Fibroblast of the aortic adventitia (primary cell): ENCODE results near the gene SCAP. TPM values are rescaled to one million over a fixed set of nuclear protein-coding genes. Genes with fewer than 3 reads are reported as not detected.
"Not testable (repeated sequence)": the region's sequence is repeated elsewhere in the genome, so short reads cannot be mapped to it uniquely, and the experiment has no call there.

Source experiments
- DNase-seq: peaks from one replicate; pipeline ENCODE4 v3.0.0-alpha.2; 2010; ENCODE audit warnings: low read depth
- H3K4me3 ChIP-seq: 2 replicates; pipeline ENCODE4 v1.5.1; 2011; ENCODE audit warnings: low read depth, mild to moderate bottlenecking, control low read depth, low read length, moderate library complexity
- total RNA-seq: library from RNA; depleted of rRNA; stranded (reverse); fragments of >200 nt; gene quantifications from 2 replicates; pipeline ENCODE4 v1.2.3, GENCODE V29; 2012; ENCODE audit warnings: low replicate concordance
- TF ChIP-seq, protein P1 (sequence below): IDR thresholded peaks from 2 replicates; pipeline ENCODE4 v1.5.1; 2011; ENCODE audit warnings: mild to moderate bottlenecking, low read length, control low read depth, inconsistent platforms; ENCODE audit not compliant: insufficient read depth

The SCAP gene
- total RNA-seq, 1 donor: 47.7 TPM

DNA sequence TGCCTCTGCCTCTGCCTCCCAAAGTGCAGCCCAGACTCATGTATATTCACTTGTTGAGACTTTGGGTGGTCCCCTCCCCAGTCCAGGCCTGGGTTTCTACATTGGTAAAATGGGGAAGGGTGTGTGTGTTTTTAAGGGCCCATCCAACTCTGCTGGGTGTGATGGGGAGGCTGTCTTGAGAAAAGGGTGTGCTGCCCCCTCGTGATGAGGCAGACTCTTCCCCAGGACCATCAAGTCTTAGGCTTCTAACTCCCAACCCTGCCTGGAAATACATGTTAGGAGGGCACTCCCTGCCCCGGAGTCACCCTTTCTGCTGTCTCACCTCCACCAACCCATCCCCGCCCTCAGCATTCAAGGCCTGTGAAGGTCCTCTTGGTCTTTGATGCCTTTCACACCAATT, 99.3 kb downstream of the SCAP start:
- DNase-seq: no peak
- TF ChIP-seq, protein P1, sequence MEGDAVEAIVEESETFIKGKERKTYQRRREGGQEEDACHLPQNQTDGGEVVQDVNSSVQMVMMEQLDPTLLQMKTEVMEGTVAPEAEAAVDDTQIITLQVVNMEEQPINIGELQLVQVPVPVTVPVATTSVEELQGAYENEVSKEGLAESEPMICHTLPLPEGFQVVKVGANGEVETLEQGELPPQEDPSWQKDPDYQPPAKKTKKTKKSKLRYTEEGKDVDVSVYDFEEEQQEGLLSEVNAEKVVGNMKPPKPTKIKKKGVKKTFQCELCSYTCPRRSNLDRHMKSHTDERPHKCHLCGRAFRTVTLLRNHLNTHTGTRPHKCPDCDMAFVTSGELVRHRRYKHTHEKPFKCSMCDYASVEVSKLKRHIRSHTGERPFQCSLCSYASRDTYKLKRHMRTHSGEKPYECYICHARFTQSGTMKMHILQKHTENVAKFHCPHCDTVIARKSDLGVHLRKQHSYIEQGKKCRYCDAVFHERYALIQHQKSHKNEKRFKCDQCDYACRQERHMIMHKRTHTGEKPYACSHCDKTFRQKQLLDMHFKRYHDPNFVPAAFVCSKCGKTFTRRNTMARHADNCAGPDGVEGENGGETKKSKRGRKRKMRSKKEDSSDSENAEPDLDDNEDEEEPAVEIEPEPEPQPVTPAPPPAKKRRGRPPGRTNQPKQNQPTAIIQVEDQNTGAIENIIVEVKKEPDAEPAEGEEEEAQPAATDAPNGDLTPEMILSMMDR: no peak
- H3K4me3 ChIP-seq: no peak overlapping the region

DNA sequence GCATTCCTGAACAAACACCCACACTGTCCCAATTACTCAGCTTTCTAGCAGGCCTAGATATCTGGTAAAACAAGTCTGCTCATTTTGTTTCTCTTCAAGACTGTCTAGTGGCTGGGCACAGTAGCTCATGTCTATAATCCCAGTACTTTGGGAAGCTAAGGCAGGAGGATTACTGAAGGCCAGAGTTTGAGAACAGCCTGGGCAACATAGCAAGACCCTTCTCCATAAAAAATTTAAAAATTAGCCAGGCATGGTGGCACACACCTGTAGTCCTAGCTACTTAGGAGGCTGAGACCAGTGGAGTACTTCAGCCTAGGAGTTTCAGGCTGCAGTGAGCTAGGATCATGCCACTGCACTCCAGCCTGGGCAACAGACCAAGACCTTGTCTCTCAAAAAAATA, 101.2 kb downstream of the SCAP start:
- no peak overlapping the region for H3K4me3 ChIP-seq
- no peak for DNase-seq
- TF ChIP-seq, protein P1: no peak

DNA sequence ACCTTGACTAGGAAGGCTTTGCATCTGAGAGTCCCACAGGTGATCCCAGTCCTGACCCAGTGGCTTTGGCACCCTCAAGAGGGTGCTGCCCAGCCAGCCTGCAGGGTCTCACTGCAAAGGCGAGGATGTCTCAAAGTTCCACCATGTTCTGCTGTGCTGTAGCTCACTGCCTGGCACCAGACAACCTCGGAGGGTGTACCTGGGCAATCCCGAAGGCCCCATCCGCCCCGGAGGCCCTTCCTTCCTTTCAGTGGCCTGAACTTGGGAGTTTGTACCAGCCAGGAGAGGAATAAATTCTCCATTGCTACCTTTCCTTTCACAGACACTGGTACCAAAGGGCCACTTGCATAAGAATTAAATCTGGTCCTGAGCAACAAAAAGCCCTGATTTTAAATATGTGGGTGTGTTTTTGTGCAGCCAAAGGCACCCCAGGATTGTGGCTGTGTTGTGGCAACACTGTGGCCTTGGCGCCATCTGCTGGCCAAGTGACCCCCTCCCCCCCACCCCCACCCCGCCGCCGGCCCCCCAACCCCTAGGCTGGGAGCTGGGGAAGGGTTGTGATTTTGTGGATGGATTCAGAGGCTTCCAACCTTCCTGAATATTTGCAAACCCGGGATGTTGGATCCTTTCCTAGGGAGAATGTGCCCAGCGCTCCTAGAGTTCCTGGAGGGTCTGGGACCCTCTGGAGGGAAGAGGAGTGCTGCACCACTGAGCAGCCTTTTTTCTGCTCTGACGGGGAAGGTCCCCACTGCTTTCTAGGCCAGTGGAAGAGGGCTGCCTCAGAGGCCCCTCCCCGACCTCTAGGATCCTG, 104.6 kb downstream of the SCAP start:
- H3K4me3 ChIP-seq: no peak overlapping the region
- DNase-seq: no peak
- TF ChIP-seq, protein P1: peak; percentile 17

DNA sequence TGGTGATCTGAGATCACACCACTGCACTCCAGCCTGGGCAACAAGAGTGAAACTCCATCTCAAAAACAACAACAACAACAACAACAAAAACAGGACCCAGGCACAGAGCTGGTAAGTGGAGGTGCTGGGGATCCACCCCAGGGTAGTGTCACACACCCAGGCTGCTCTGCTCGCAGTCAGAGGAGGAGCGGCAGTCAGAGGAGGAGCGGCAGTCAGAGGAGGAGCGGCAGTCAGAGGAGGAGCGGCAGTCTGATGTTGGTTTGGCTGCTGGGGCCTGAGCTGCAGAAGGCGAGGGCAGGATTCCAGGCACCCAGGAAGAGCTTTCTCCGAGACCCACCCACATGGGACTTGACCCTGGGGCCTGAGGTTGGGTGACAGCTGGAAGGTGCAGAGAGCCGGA, 105.7 kb downstream of the SCAP start:
- H3K4me3 ChIP-seq, DNase-seq: not testable (repeated sequence)

DNA sequence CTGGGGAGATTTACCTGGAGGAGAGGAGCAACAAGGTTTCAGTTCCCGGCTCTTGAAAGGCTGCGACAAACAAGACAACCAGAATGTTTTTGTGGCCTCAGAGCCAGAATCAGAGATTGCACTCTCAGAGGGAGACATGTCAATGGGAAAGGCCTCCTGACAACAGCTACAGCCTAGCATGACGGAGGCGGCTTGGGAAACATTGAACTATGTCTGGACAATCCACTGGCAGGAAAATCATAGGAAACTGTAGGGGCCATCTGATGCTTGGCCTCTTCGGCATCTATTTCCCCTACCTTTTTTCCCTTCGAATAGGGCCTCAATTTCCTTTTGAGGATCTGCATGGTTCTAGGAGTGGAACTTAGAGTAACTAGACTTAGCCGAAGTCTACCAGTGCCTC, 108.1 kb downstream of the SCAP start:
- TF ChIP-seq, protein P1: no peak
- no peak for DNase-seq
- H3K4me3 ChIP-seq: no peak overlapping the region

DNA sequence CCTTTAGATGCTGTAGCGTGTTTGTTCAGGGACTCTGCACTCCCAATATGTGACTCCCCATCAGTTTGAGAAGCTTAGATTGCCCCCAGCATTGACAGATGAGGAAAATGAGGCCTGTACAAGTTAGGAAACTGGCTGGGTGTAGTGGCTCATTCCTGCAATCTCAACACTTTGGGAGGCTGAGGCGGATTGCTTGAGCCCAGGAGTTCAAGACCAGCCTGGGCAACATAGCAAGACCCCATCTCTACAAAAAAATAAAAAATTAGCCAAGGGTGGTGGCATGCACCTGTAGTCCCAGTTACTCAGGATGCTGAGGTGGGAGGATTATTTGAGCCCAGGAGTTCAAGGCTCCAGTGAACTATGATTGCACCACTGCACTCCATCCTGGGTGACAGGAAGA, 108.9 kb downstream of the SCAP start:
- TF ChIP-seq, protein P1: no peak
- H3K4me3 ChIP-seq: no peak overlapping the region
- DNase-seq: no peak

DNA sequence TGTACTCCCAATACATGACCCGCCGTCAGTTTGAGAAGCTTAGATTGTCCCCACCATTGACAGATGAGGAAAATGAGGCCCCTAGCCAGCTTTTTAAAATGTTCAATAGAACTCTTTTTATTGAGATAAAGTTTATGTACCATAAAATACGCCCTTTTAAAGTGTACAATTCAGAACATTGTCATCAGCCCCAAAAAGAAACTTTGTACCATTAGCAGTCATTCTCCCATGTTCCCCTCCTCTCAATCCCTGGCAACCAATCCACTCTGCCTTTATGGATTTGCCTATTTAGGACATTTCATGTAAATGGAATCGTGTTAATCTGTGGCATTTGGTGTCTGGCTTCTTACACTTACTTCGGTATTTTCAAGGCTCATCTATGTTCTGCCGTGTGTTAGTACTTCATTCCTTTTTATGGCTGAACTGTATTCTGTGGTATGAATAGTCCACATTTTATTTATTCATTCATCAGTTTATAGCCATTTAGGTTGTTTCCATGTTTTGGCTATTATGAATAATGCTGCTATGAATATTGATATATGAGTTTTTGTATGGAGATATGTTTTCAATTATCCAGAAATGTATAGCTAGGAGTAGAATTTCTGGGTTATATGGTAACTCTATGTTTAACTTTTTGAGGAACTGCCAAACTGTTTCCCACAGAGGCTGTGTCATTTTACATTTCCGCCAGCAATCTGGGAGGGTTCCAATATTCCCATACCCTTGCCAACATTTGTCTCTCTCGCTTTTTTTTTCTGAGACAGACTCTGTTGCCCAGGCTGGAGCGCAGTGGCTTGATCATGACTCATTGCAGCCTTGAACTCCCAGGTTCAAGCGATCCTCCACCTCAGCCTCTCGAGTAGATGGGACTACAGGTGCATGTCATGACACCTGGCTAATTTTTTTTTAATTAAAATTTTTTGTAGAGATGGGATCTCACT, 110.3 kb downstream of the SCAP start:
- TF ChIP-seq, protein P1: no peak
- no peak overlapping the region for H3K4me3 ChIP-seq
- DNase-seq: peak; percentile 88
